ENCODE data around the gene IMMP2L. TPM values are rescaled to one million over a fixed set of nuclear protein-coding genes. Genes with fewer than 3 reads are reported as not detected.

IMMP2L gene
- total RNA-seq, 1 donor from 2014 or later = 59.6 TPM

- no peaks in the 10 kb centered on the region for H3K4me1 Mint-ChIP-seq
- H3K36me3 Mint-ChIP-seq = no peaks in the 10 kb centered on the region
- TF ChIP-seq, protein P1, sequence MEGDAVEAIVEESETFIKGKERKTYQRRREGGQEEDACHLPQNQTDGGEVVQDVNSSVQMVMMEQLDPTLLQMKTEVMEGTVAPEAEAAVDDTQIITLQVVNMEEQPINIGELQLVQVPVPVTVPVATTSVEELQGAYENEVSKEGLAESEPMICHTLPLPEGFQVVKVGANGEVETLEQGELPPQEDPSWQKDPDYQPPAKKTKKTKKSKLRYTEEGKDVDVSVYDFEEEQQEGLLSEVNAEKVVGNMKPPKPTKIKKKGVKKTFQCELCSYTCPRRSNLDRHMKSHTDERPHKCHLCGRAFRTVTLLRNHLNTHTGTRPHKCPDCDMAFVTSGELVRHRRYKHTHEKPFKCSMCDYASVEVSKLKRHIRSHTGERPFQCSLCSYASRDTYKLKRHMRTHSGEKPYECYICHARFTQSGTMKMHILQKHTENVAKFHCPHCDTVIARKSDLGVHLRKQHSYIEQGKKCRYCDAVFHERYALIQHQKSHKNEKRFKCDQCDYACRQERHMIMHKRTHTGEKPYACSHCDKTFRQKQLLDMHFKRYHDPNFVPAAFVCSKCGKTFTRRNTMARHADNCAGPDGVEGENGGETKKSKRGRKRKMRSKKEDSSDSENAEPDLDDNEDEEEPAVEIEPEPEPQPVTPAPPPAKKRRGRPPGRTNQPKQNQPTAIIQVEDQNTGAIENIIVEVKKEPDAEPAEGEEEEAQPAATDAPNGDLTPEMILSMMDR (IDR thresholded peaks at IDR 0.05; ENCODE audit: unreplicated experiment) = no peak
- H3K9me3 Mint-ChIP-seq = peaks cover 20% of the 10 kb centered on the region
- H3K27me3 Mint-ChIP-seq (ENCODE audit: low read depth) = no peaks in the 10 kb centered on the region
- no peak overlapping the region for H3K4me3 Mint-ChIP-seq
- DNase-seq (ENCODE audit: low spot score in 2 of 2, unreplicated experiment in 2 of 2) = no peak
- no peak overlapping the region for H3K27ac Mint-ChIP-seq
Observed at GRCh38 chr7:111595780-111596179, 33.5 kb upstream of the IMMP2L start.

- H3K27me3 Mint-ChIP-seq (ENCODE audit: low read depth) = no peaks in the 10 kb centered on the region
- H3K27ac Mint-ChIP-seq = no peak overlapping the region
- no peaks in the 10 kb centered on the region for H3K4me1 Mint-ChIP-seq
- H3K4me3 Mint-ChIP-seq = no peak overlapping the region
- DNase-seq (ENCODE audit: low spot score in 2 of 2, unreplicated experiment in 2 of 2) = no peak
- no peaks in the 10 kb centered on the region for H3K36me3 Mint-ChIP-seq
- H3K9me3 Mint-ChIP-seq = peaks cover 15% of the 10 kb centered on the region
- TF ChIP-seq, protein P1 (IDR thresholded peaks at IDR 0.05; ENCODE audit: unreplicated experiment) = no peak
Observed at GRCh38 chr7:111594602-111595001, 32.3 kb upstream of the IMMP2L start.

GRCh38 chr7:111593343-111593742, 31.1 kb upstream of the IMMP2L start:
- peaks cover 15% of the 10 kb centered on the region for H3K9me3 Mint-ChIP-seq
- H3K4me1 Mint-ChIP-seq = no peaks in the 10 kb centered on the region
- TF ChIP-seq, protein P1 (IDR thresholded peaks at IDR 0.05; ENCODE audit: unreplicated experiment) = no peak
- H3K27me3 Mint-ChIP-seq (ENCODE audit: low read depth) = no peaks in the 10 kb centered on the region
- H3K4me3 Mint-ChIP-seq = no peak overlapping the region
- H3K36me3 Mint-ChIP-seq = no peaks in the 10 kb centered on the region
- no peak overlapping the region for H3K27ac Mint-ChIP-seq
- DNase-seq (ENCODE audit: low spot score in 2 of 2, unreplicated experiment in 2 of 2) = no peak

DNA sequence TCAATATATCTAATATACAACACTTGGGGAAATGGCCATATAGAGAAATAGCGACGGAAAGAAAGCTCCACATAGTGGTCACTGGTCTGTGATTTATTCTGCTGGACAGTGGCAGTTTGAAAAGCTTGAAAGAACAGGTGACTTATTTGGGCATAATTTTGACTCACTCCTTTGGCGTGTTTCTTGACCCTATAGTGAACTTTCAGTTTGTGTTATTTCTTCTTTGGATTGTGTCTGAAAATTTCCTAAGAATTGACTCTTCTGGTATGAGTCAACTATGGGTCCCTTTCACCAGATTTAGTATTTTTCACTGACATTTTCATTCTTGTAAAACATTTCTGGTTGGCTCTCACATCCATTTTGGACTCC, 25.8 kb upstream of the IMMP2L start:
- Mint-ChIP-seq H3K4me3 (no peak overlapping the region), H3K27me3 (ENCODE audit: low read depth) (no peaks in the 10 kb centered on the region), H3K4me1 (no peaks in the 10 kb centered on the region), H3K27ac (no peak overlapping the region), H3K9me3 (no peaks in the 10 kb centered on the region), H3K36me3 (no peaks in the 10 kb centered on the region)
- no peak for DNase-seq (ENCODE audit: low spot score in 2 of 2, unreplicated experiment in 2 of 2)
- TF ChIP-seq, protein P1 (IDR thresholded peaks at IDR 0.05; ENCODE audit: unreplicated experiment) = no peak

DNA sequence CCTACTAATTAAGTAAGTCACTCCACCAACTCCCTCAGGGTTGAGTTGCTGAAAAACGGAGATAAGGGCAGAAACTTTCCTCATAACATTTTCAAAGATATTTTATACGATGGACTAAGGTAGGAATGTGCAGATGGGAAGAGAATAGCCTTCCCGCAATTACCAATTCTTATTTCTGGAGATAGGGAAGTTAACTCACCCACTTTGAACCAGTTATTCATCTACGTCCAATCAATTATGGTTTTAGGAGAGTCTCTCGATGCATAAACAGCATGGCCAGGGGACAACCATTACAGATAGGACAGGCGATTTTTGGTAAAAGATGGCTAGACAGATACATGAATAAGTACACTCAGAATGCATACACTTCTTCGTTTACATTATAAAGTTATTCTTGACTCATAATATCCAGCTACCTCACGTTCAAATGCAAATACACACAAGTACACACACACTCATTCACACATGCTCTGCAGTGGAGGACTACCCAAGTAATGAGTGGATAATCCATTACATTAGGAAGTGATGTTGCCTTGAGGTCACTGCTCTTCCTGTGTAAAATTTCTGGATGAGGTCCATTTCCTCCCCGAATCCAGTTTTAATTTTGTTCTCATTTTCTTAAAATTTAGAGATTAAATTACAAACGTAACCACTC, 25.2 kb upstream of the IMMP2L start:
- TF ChIP-seq, protein P1 (IDR thresholded peaks at IDR 0.05; ENCODE audit: unreplicated experiment) = no peak
- Mint-ChIP-seq H3K27ac (no peak overlapping the region), H3K9me3 (peaks cover 2% of the 10 kb centered on the region)

More for the DNA sequence above, 25.2 kb upstream of the IMMP2L start:
- Mint-ChIP-seq H3K4me3 (no peak overlapping the region), H3K4me1 (no peaks in the 10 kb centered on the region), H3K27me3 (ENCODE audit: low read depth) (no peaks in the 10 kb centered on the region), H3K36me3 (no peaks in the 10 kb centered on the region)
- DNase-seq (ENCODE audit: low spot score in 2 of 2, unreplicated experiment in 2 of 2) = no peak

Data from mesothelial cell of epicardium (in vitro differentiated cells).